Esophagus squamous epithelium (tissue), 4 donors: ENCODE data around the gene TMOD4.
"Not testable (repeated sequence)": the region's sequence is repeated elsewhere in the genome, so short reads cannot be mapped to it uniquely, and the experiment has no call there.

Experiments used
- POLR2A ChIP-seq, 4 donors: fragments of 450-650 bp; IDR thresholded peaks; one replicate each; pipeline ENCODE4 v1.6.1; 2017; ENCODE audit warnings: antibody characterized with exemption in 4 of 4, mild to moderate bottlenecking in 4 of 4, moderate library complexity in 3 of 4
- TF ChIP-seq, protein P1 (sequence below), 6 experiments: fragments of 450-650 bp in 4 of 6; fragments of 200-600 bp in 2 of 6; sonication (generic) in 2 of 6; IDR thresholded peaks; one replicate each; pipeline ENCODE4 v1.5.1; 2016 to 2019; ENCODE audit warnings: antibody characterized with exemption in 6 of 6, mild to moderate bottlenecking in 4 of 6, moderate library complexity in 4 of 6

DNA sequence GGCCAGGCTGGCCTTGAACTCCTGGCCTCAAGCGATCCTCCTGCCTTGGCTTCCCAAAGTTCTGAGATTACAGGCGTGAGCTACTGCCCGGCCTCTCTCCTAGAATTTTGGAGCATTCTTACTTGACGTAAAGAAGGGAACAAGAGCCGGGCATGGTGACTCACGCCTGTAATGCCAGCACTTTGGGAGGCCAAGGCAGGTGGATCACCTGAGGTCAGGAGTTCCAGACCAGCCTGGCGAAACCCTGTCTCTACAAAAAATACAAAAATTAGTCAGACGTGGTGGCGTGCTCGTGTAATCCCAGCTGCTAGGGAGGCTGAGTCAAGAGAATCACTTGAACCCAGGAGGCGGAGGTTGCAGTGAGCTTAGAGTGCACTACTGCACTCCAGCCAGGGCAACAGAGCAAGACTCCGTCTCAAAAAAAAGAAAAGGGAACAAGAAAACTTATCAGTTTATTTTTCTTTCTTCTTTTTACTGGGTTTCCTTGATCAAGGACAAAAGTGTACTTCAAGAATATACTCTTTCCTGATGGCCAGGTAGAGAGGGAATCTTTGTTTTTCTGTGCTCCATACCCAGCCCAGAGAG lies 29.7 kb upstream of the TMOD4 start:
- TF ChIP-seq, protein P1, sequence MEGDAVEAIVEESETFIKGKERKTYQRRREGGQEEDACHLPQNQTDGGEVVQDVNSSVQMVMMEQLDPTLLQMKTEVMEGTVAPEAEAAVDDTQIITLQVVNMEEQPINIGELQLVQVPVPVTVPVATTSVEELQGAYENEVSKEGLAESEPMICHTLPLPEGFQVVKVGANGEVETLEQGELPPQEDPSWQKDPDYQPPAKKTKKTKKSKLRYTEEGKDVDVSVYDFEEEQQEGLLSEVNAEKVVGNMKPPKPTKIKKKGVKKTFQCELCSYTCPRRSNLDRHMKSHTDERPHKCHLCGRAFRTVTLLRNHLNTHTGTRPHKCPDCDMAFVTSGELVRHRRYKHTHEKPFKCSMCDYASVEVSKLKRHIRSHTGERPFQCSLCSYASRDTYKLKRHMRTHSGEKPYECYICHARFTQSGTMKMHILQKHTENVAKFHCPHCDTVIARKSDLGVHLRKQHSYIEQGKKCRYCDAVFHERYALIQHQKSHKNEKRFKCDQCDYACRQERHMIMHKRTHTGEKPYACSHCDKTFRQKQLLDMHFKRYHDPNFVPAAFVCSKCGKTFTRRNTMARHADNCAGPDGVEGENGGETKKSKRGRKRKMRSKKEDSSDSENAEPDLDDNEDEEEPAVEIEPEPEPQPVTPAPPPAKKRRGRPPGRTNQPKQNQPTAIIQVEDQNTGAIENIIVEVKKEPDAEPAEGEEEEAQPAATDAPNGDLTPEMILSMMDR (IDR thresholded peaks at IDR 0.05), result not testable (repeated sequence)
- not testable (repeated sequence) for TF ChIP-seq POLR2A (IDR thresholded peaks at IDR 0.05)
